HG02763 (cell line): ENCODE results near the gene TTLL10.

Experiments
- ATAC-seq: cut with Tn5 transposase; IDR thresholded peaks from one replicate; pipeline ENCODE4 v1.9.1; 2021; ENCODE audit warnings: mild to moderate bottlenecking, moderate library complexity; ENCODE audit not compliant: unreplicated experiment

The TTLL10 gene

GRCh38 chr1:1203561-1204424, 30.1 kb downstream of the TTLL10 start:
- ATAC-seq, result no peak

GRCh38 chr1:1204425-1204920, 30.8 kb downstream of the TTLL10 start:
- no peak for ATAC-seq

GRCh38 chr1:1204998-1205768, 31.5 kb downstream of the TTLL10 start:
- no peak for ATAC-seq

GRCh38 chr1:1205769-1206375, 32.2 kb downstream of the TTLL10 start:
- ATAC-seq, result no peak

GRCh38 chr1:1206376-1206965, 32.8 kb downstream of the TTLL10 start, which contains the start of gene TNFRSF18:
Gene TNFRSF18 (minus strand): TSS chr1:1206592. CDS start chr1:1206571, 21 bp downstream.
- no peak for ATAC-seq

- no peak for ATAC-seq
Measured at GRCh38 chr1:1206966-1207531, 33.4 kb downstream of the TTLL10 start.

- ATAC-seq, result no peak
Measured at GRCh38 chr1:1207571-1207892, 33.9 kb downstream of the TTLL10 start.

- no peak for ATAC-seq
Measured at GRCh38 chr1:1208713-1209433, 35.2 kb downstream of the TTLL10 start.

GRCh38 chr1:1210726-1211540, 37.3 kb downstream of the TTLL10 start:
- no peak for ATAC-seq

GRCh38 chr1:1211541-1212441, 38.1 kb downstream of the TTLL10 start:
- ATAC-seq, result no peak

GRCh38 chr1:1212780-1213344, 39.2 kb downstream of the TTLL10 start:
- ATAC-seq, result no peak

- ATAC-seq, result no peak
Measured at GRCh38 chr1:1213345-1214265, 39.9 kb downstream of the TTLL10 start, which contains the start of gene TNFRSF4. Gene TNFRSF4 (minus strand): TSS chr1:1214153. CDS start chr1:1214127, 26 bp downstream.

GRCh38 chr1:1215080-1215676, 41.5 kb downstream of the TTLL10 start:
- ATAC-seq, result no peak

GRCh38 chr1:1215881-1216605, 42.4 kb downstream of the TTLL10 start:
- no peak for ATAC-seq

GRCh38 chr1:1216770-1217620, 43.3 kb downstream of the TTLL10 start:
- ATAC-seq, result no peak
